DMS153 (cell line): ENCODE results near the gene CENATAC.
"Not testable (repeated sequence)": the region's sequence is repeated elsewhere in the genome, so short reads cannot be mapped to it uniquely, and the experiment has no call there.

Source experiments
- DNase-seq: peaks from one replicate; lab custom pipeline; 2025; lab: John Stamatoyannopoulos, UW

Gene CENATAC

DNA sequence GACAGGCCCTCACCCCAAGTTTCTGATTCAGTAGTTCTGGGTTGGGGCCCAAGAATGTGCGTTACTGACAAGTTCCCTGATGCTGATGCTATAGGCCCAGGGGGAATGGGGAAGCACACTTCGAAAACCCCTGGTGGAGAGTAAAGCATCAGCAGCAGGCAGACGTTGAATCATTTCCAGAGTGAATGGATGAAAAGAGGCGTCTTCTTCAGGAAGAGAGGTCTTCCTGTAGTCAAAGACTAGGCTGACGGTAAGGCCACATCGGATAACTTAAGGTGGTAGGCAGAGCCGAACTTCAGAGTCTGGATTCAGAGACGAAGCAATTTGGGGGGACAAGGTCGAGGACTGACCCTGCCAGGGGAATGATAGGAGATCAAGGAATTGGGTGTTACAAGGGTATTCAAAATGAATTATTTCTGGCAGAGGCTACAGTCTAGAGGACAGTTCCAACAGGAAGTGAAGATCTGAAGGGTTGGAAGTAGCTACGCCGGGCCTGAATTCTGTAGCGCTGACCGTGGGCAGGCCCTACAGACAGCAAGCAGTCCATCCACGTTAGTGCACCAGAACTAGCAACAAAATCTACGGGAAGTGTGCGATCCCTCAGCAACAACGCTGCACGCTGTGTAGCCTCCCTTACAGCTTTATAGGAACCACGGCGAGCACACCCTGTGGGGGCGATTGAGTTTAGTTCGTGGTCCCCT, 862 bp upstream of the CENATAC start:
- DNase-seq, result no peak

DNA sequence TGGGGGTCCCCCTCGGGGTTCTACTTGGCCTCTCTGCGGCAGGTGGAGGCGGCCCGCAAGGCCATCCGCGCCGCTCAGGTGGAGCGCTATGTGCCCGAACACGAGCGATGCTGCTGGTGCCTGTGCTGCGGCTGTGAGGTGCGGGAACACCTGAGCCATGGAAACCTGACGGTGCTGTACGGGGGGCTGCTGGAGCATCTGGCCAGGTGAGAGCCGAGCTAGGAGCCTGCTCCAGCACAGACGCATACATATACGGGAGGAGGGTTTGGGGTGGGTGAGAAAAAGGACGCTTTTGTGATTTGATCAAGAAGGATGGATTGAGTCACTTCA, 415 bp downstream of the CENATAC start:
- no peak for DNase-seq

GRCh38 chr11:118998822-118999221, 884 bp downstream of the CENATAC start:
- DNase-seq, result no peak

DNA sequence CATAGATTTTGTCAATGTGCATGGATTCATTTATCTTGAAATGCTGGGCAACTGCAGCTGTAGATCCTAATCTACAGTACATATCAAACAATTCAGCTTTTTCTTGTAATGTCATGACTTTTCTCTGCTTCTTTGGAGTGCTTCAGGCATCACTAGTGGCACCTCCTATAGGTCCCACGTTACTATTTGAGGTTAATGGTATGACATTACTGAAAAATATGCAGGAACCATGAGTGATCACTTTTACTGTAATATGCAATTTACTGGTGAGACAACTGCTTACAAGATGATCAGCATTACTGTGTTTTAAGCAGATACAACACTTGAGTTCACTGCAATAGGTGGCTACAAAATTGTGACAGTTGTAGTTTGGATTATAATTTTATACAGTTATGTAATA, 3.0 kb downstream of the CENATAC start:
- no peak for DNase-seq

DNA sequence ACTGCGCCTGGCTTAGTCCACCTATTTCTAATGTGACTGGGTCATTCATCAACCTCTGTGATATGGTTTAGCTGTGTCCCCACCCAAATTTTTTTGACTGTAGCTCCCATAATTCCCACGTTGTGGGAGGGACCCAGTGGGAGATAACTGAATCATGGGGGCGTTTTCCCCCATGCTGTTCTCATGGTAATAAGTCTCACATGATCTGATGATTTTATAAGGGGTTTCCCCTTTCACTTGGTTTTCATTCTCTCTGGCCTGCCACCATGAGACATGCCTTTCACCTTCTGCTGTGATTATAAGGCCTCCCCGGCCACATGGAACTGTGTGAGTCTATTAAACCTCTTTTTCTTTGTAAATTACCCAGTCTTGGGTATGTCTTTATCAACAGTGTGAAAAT, 8.7 kb downstream of the CENATAC start:
- no peak for DNase-seq

GRCh38 chr11:119011476-119012053, 13.6 kb downstream of the CENATAC start:
- no peak for DNase-seq

- DNase-seq, result no peak
Measured at GRCh38 chr11:119012629-119013170, 14.8 kb downstream of the CENATAC start.

- DNase-seq, result no peak
Measured at GRCh38 chr11:119014209-119014924, 16.4 kb downstream of the CENATAC start.

DNA sequence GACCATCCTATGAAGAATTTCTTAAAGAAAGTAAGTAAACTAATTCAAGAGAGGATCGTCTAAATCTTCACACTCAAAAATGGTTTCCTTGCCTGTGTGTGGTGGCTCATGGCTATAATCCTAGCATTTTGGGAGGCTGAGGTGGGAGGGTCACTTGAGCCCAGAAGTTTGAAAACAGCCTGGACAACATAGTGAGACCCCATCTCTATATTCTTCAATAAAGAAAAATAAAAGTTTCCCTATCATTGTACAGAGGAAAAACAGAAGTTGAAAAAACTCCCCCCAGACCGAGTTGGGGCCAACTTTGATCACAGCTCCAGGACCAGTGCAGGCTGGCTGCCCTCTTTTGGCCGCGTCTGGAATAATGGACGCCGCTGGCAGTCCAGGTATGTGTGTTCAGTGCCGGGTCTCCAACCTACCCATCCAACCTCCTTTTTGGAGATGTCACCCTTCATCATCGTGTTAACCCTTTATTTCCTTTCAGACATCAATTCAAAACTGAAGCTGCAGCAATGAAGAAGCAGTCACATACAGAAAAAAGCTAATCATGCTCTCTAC, 17.2 kb downstream of the CENATAC start:
- no peak for DNase-seq

DNA sequence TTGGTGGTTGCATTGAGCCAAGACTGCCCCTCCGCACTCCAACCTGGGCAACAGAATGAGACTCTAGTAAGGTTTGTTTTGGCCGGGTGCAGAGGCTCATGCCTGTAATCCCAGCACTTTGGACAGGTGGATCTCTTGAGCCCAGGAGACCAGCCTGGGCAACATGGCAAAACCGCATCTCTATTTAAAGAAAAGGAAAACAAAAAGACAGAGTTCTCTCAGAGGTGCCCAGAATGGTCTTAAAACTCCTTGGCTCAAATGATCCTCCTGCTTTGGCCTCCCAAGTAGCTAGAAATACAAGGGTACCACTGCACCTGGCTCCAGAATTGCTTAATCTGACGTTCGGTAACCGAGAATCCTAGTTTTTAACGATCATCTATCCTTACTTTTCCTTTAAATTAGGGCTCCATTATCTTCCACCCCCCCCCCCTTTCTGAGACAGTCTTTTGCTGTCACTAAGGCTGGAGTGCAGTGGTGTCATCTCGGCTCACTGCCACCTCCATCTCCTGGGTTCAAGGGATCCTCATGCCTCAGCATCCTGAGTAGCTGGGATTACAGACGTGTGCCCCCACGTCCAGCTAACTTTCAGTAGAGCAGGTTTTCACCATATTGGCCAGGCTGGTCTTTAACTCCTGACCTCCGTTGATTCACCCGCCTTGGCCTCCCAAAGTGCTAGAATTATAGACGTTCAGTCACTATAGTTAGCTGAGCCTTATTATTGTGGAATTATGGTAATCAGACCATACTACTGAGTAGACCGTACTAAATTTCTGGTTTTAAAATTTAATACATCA, 18.5 kb downstream of the CENATAC start:
- DNase-seq, result no peak

DNA sequence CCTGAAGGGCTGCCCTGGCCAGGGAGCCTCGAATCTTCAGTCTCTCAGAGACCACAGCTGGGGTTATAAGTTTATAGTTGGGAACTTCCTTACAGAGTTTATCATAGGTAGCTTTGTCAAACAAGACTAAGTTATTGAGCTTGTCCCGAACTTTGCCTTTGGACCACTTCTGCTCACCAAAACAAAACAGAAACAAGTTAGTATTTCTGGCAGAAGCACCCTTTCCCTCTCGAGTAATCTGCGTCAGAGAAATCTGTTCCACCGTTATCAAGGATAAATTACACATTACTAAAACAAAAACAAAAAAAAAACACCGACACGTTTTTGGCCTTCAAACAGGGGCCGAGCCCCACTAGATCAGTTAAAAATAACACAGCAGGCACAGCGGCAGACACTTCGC, 19.4 kb downstream of the CENATAC start:
- not testable (repeated sequence) for DNase-seq

DNA sequence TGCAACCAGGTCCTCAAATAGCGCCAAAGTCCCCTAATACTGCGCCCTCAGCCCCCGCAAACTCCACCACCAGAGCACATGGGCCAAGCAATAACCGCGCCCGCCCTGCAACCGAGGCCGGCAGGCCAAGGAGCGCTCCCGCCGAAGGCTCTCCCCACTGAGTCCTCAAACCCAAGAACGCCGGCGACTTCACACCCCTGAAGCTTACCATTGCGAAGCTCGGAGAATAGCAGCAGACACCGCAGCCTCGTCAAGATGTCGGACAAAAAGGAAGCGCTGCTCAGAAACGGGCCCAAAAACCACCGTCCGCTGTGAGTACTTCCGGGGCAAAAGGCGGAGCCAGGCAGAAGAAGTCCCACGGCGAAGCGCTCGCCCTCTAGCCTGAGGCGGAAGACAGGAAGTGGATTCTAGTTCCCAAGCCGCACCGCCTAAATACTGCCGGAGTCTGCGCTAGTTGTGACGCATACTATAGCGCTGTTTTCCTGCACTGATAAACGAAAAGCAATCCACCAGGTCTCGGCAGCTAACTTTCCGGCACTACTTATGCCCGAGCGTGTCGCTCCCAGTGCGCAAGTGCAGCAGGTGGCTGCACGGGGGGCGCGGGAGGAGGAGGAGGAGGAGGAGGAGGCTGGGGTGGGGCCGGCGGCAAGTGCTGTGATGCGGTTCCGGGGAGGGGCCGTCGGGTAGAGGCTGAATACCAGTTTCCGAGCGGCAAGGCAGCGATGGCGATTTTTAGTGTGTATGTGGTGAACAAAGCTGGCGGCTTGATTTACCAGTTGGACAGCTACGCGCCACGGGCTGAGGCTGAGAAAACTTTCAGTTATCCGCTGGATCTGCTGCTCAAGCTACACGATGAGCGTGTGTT, 20.4 kb downstream of the CENATAC start, which contains the start of the genes RPS25 and TRAPPC4:
Gene RPS25 (minus strand): TSS at position 270 of the 865 bp plus-strand sequence. CDS start 59 bp downstream, at position 211.
Gene TRAPPC4 (plus strand): TSS at position 693 of the 865 bp plus-strand sequence. CDS start 30 bp downstream, at position 723.
- peak; percentile 91 for DNase-seq

DNA sequence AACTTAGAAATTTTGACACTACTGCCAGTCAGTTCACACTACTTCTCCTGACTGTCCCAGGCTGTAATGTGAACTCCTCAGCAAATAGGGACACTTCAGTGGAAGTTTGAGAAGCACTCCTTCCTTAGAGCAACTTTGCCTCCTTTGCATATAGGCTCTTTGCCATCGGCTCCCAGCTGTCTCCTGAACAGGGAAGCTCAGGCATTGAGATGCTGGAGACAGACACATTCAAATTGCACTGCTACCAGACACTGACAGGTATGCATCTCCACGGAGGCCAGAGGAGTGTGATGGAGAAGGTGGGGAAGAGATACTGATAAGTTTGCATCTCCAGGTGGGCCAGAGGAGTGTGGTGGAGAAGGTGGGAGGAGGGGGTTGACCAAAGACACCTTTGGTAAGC, 22.1 kb downstream of the CENATAC start:
- no peak for DNase-seq

DNA sequence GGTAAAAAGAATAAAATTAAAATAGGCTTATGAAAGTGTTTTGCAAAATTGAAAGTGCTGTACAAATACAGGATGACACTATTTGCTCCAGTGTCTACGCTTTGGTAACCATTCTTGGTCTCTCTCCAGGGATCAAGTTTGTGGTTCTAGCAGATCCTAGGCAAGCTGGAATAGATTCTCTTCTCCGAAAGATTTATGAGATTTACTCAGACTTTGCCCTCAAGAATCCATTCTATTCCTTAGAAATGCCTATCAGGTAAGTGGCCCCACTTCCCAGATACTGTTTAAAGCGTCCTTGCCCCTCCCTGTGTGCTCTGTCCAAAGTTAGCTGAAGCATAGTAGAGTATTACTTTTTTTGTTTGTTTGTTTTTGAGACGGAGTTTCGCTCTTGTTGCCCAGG, 23.7 kb downstream of the CENATAC start:
- no peak for DNase-seq

GRCh38 chr11:119023741-119024140, 25.8 kb downstream of the CENATAC start:
- DNase-seq, result no peak

DNA sequence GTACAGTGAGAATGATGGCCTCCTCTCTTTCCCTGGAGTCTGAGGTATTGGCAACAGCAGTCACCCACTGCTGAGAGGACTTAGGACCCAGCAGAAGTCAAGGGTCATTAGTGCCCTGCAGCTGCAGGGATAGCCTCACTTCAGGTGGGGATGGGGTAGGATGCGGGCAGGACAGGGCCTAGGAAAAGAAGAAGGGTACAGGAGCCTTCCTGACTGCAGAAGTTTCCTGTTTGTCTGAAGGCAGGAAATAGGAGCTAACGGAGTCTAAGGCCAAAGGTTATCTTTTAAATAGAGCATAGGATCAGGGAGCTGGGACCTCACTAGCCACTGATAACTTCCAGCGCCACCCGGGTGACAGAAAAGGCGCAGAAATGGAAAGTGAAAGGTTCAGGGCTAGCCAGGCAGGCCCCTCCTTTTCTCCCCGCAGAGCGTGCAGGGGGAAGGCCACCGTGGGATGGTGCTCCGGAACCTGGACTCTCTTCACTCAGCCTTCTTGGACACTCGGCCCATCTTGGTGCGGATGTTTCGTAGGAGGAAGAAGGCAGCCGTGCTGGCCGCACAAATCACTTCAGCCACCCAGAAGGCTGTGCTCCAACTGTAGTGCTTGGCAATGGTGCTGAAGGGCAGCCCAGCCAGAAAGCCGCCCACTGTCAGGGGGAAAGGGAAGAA, 26.6 kb downstream of the CENATAC start:
- DNase-seq, result no peak

DNA sequence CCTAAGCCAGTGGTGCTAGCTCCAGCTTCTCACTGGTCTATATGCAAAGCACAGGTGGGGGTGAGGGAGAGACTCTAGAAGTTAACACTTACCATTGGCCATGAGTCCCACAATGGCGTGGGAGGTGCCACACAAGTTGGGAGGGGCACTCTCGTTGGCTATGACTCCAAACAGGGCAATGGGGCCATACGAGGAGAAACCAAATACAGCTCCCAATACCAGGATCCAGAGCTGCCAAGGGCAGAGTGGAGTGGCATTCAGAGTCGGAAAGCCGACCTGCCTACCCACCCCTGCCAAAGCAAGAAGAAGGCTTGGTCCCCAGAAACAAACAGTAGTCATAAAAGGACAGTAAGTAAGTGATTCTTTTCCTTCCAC, 27.1 kb downstream of the CENATAC start:
- no peak for DNase-seq

DNA sequence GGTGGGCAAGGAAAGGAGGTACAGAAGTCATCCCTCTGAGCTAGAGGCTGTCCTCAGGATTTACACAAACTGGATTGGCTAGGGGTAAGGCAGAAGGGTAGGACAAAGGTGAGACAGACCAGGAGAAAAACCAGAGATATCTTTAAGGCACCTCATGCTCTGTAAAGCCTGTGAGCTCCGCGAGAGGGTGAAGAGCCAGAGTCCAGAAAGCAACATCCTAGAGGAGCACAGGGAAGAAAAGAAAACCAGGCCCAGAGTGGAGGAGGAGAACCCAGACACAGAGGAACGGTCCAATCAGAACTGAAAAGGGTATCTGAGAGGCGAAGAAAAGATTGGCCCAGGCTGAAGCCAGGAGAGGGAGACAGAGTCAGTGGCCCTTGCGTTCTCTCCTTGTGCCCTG, 27.6 kb downstream of the CENATAC start:
- no peak for DNase-seq

- no peak for DNase-seq
Measured at GRCh38 chr11:119025978-119026766, 28.2 kb downstream of the CENATAC start.
